GM21390 (cell line): ENCODE data around the gene PARP12.

Source experiments
- ATAC-seq: cut with Tn5 transposase; IDR thresholded peaks from one replicate; pipeline ENCODE4 v1.9.1; 2021; ENCODE audit not compliant: unreplicated experiment

PARP12 gene

DNA sequence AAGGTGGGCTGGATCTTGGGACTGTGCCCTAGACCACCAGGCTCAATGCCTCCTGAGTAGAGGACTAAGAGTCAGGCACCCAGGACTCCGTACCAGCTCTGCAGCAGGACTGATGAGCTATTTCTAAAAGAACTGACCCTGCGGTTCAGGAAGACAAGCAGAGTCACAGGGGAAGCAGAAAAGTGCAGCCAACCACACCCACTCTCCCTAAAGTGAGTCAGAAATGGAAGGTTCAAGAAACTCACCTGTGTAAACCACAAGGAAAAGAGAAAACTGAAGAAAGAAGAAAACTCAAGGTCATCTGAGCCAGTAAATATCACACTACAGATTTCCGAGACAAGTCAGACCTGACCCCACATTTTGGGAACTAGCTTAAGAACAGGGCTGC, 2.5 kb downstream of the PARP12 start:
- ATAC-seq = no peak

DNA sequence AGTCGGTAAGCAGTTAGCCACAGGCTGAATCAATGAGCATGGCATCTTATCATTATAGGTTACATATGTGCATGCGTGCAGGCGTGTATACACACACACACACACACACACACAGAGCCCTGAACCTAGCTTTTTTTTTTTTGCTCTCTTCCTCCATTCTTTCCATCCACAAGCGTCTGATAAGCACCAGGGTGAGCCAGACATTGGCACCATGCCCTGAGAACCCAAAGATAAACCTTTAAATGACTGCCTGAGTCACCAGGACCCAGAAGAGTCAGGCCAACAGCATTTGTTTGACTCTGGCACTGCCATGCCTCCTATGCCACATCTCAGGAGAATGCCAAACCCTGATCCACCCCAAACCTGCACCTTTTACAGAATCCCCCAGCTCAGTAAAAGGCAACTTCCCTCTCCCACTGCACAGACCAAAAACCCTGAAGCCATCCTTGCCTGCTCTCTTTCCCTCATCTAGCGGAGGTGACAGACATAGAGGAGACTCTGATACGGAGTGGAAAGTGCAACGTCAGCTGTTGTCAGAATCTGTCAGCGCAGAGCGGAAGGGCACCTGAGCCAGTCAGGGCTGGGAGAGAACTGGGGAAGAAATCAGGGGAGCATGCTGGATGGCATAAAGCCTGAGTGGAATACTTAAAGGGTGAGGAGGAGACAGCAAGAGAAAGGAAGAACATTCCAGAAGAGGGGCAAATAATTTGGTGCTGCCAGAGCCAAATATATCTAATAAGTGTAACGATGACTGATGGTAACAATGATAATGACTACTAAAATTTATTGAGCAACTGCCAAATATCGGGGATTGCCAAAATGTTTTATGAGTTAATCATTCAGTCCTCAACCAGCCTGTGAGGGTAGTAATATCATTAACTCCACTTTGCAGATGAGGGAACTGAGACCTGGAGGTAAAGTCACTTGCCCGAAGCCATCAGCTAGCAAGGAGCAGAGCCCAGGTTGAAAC, 3.2 kb downstream of the PARP12 start:
- no peak for ATAC-seq

DNA sequence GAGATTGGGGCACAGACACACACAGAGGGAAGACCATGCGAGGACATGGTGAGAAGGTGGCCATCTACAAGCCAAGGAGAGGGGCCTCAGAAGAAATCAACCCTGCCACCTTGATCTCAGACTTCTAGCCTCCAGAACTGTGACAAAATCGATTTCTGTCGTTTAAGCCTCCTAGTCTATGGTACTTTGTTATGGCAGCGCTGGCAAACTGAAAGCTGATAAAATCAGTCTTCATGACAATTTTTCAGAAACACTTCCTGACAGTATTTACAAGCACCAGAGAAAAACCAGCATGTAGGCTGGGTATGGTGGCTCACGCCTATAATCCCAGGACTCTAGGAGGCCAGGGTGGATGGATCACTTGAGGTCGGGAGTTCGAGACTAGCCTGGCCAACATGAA, 4.2 kb downstream of the PARP12 start:
- ATAC-seq = no peak

DNA sequence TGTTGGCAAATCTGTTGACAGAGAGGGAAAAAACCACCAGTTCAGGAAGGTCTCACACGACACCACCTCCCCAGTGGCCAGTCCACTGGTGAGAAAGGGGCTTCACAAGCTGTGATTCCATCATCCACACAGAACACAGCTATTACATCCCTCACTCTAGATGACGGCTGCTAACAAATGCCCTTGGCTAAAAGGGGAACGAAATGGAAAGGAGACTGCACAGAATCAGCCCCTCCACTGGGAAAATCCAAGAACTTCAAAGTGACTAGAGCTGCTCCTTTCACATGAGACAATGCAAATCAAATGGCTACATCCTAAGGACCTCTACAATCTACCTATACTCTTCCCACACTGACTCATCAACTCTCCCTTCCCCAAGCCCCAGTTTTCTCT, 5.6 kb downstream of the PARP12 start:
- no peak for ATAC-seq

DNA sequence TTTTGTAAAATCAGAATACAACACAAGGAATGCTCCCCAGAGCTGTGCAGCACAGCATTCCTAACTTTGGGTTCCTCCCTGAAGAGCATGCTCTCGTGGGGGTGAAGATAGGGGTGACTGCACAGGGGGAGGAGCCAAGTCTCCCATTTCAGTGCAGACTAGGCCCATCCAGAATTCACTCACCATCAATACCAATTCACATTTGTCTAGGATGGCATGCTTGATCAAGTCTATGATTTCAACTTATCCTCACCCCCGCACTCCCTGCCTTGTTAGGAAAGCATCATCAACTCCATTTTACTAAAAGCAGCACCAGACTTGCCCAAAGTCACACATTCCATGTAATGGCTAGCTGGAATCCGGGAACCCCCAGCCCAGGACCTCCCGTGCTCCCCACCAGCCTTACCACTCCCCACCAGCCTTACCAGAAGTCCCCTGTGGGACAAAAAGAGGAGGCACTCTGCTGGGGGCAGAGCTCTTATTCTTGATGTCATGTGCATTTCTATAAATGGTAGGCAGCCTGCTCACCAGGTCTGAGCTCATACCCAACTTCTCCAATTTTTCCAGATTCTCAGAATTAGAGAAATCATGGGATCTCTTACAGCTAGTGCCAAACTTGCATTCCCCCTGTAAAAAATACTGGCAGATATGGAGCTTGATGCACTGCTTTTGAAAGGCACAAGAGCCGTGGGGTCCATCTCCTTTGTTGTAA, 6.2 kb downstream of the PARP12 start:
- no peak for ATAC-seq

DNA sequence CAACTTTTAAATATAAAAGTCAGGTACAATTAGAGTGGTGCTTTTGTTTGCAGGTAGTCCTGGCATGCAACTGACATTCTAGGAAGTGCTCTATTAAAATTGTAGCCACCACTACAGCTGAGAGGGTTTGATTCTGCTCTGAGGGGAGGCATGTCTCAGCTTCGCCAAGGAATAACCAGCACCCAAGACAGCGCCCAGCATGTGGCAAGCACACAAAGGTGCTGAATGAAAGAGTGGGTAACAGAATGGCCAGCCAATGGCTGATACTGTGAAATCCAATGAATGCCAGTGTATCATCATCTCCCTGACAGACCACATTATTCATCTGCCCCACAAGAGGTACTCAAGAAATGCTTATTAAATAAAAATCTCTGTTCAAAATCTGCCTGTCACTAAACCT, 6.9 kb downstream of the PARP12 start:
- no peak for ATAC-seq

DNA sequence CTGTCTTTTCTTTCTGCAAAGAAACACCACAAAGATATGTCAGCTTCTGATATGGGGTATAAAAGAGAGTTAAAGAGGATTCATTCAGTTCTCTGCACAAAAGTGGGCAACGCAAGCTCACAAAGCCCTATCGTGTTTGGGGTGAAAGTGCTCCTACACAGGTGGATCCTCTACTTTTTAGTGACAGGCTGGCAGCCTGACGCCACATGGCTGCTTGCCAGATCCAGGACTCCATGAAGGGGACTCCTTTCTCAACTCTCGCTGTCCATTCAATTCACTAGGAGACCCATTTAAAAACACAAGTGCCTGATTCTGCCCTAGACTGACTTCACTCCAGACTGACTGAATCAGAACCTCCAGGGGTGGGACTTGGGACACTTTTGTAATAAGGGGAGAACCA, 8.0 kb downstream of the PARP12 start:
- no peak for ATAC-seq

DNA sequence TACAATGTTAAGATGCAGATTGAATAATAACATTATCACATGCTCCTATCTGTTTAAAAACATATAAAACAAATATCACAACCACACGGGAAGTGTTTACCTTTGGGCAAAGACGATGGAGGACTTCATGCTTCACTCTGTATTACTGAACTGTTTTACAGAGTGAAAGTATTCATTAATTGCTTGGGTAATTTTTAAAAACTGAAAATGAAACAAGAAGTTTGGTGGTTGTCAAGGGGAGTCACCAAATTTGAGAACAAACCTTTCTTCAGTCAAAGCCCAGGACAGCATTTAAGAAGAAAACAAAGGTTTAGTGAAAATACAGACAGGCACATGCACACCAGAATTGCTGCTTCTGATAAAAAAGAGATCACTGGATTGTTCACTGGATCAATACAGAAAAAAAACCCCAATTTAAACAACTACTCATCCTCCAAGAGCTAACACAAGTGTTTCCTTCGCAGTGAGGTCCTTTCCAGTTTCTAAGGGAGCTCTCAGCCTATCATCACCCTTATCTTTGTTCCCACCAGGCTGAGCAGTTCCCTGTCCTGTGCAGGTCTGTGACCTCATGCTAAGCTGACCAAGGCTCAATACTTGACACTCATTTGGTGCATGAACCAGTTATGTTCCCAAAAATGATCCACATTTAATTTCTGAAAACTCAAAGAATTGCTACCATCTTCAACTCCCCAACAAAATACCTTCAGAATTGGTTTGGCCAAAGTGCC, 8.8 kb downstream of the PARP12 start:
- peak; percentile 92 for ATAC-seq

DNA sequence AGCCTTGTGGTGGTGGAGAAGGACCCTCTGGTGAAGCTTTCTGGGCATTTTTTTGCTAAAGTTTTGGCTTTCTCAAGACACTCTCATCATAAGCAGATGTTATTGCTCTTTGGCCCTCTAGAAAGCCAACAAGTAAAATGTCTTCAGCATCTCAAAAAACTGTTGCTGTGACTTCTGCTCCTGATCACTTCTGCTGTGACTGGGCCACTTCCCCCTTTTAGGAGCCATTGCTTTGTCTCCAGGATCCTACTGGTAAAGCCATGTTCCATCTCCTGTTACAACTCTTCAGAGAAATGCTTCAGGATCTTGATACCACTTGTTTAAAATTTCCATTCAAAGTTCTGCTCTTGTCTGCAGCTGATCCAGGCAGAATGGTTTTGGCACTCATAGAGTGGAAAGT, 10.9 kb downstream of the PARP12 start:
- no peak for ATAC-seq

DNA sequence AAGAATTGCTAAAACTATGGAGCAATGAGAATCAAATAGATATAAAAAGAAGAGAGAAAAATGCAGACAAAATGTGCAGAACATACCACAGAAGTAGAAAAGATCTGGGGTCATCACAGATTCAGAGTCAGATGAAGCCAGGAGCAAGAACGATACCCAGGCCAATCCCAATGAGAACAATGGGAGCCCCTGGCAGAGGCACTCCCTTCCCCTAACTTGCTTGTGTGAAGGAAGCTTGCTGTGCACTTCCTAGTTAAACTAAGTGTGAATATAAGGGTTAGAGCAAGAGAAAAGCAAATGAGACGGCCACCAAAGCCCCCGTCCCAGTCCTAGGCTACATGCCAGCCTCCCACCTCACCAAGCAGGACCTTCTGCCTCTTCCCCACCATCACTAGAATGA, 12.7 kb downstream of the PARP12 start:
- no peak for ATAC-seq

DNA sequence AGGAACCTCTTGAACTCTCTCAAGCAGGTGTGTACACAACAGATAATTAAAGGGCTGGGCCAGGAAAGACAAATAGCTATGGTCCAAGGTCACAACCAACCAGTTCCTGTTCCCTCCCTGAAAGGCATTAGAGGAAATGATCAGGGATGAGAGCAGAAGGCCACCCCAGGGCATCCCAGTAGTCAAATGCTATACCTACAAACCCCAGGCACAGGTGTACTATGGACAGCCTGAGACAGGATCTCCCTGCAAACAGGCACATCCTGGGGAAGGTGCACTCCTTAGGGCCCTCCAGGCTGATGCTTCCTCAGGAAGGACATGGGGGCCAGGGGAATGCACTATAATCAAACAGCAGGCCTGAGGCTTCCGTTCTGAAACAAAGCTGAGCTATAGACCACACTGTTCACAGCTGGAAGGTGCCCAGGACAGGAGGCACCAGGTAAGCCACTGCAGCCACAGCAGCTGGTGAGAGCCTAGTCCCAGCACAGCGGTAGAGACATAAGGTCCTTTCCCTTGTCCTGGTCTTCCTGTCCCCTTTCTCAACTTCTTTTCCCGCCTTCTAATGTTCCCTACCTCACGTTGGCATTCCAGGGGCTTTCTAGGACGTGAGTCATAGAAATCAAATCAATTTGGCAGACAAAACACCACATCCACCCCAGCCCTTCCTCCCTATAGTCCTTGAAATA, 13.3 kb downstream of the PARP12 start:
- no peak for ATAC-seq

DNA sequence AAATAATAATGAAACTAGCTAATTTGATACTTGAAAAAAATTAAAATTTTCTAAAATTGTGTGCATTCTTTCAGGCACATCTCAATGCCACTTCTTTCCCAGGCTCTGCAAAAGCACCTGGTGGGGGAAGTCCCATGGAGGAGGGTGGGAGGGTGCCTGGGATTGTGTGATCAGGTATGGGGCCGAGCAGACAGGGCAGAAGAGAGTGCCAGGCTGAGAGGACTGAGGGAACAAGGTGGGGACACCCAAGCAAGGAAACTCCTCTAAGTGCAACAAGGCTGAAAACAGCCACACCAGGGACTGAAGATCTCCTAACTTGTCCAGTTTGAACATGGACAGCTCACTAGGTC, 13.8 kb downstream of the PARP12 start:
- ATAC-seq = no peak

DNA sequence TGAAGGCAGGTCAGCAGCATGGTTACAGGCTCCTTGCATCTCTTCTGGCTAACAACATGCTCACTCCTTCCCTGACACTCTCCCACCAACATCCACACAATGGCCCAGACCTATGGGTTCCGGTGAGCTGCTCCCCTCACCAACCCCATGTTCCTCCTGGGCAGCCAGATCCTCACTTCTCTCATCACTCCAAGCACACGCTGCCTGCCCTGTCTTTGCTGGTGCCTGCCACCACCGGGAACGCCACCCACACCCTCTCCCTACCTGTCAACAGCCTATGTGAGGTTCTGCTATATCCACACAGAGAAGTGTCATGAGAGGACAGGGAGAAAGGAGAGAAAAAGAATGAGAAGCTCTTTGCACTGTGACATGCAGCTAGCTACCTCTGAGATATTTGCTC, 14.6 kb downstream of the PARP12 start:
- no peak for ATAC-seq

DNA sequence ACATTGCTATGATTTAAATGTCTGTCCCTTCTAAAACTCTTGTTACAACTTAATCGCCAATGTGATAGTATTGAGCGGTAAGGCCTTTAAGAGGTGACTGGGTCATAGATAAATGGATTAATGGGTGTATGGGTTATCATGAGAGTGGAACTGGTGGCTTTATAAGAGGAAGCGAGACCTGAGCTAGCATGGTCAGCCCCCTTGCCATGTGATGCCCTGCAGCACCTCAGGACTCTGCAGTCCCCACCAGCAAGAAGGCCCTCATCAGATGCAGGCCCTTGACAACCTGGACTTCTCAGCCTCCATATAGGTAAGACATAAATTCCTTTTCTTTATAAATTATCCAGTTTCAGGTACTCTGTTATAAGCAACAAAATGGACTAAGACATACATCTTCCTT, 15.6 kb downstream of the PARP12 start:
- no peak for ATAC-seq

DNA sequence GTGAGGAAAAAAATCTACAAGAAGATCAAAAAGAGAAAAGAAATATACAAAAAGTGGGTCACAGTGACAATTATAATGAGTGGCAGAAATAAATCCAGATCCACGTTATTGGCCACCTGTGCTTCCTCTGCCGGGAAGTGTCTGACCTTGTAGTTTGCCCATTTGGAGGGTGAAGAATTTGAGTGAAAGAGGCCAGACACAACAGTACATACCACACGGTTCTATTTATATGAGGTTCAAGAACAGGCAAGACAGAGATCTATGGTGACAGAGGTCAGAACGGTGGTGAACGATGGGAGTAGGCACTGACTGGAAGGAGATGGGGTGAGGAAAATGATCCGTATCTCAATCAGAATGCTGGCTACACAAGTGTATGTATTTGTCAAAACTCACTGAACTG, 17.1 kb downstream of the PARP12 start:
- no peak for ATAC-seq

DNA sequence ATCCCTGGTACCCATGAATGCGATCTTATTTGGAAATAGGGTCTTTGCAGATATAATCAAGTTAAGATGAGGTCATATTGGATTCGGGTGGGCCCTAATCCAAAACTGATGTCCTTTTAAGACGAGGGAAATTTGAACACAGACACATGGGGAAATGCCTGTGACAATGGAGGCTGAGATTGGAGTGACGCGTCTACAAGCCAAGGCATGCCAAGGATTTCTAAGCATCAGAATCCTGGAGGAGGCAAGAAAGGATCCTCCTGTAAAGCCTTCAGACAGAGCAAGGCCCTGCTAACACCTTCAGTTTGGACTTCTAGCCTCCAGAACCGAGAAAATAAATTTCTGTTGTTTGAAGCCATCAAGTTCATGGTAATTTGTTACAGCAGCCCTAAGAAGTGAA, 18.5 kb downstream of the PARP12 start:
- ATAC-seq = no peak

DNA sequence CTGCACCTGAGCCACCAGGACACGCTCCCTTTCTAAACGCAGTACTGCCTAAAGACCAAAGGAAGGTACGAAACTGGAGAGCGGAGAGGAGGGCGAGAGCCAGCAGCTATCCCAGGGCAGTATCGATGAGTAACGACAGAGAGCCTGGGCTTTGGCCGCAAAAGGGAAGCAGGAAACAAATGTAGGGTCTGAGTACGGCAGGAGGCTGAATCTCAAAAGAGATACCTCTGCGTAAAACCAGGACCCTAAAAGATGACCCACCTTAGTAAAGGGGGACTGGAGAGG, 20.4 kb downstream of the PARP12 start:
- ATAC-seq = no peak

DNA sequence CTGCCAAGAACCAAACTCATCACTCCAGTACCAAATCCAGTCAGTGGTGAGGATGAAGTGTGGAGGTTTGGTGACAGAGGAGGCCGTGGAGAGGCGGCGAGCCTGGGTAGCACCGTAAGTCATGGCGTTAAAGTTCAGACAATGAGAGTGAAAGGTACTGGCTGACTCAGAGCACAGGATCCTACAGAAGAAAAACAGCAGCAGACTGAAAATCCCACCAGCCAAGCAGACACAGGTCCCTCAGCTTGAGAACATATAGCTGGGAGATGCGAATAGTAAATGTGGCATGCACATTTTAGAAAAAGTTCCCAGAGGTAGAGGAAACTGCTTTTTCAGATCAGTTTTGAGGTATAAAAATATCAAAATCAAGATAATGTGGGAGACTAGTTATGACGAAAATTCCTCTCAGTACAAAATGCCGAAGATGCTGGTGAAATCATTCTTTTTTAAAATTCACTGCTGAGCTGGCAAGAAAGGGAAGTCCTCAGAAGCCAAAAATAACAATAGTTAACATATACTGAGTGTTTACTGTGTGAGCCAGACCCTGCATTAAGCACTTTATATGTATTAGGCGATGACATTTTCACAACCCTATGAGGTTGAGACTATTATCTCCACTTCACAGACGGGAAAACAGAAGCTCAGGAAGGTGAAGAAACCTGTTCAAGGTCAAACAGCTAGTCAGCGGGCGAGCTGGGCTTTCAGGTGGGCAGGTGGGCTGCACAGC, 20.9 kb downstream of the PARP12 start:
- no peak for ATAC-seq

DNA sequence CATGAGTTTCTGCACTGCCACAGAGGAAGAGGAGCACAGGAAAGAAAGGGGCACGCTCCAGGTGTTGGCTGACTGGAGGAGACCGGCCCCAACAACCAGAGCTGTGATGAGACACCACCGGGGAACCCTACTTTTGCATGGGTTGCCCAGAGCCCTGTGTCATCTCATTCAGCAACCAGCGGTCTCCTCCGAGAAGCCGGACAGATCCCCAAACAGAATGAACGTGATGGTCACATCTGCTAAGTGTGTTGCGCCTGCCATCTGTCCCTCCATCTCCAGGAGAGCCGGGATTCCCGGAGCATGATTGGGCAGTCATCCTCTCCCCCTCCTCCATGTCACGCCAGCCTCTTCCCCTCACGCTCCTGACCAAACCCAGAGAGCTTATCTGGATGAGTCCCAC, 22.9 kb downstream of the PARP12 start:
- ATAC-seq = no peak

DNA sequence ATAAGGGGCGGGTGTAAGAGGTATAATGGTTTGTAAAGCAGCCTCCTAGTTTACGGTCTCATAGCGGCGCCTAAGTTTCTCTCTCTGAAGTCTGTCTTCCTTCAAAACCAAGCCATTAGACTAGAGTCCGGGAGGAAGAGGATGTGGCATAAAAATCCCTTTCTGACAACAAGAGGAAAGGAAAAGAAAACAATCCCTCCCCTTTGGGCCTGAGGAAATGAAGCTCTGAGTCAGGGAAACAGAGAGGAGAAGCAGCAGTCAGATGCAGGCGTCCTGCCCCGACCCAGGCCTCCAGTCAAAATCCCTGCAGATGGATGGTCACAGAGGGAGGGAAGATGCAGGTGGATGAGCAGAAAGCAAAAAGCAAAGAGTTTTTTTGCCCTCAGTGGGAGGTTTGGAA, 23.7 kb downstream of the PARP12 start:
- ATAC-seq = no peak
